MM.1S (cell line): Measurements from ENCODE around the gene GNS.

ENCODE experiments used
- EZH2 ChIP-seq: fragments of 300-600 bp; sonication (generic); optimal IDR thresholded peaks from 2 replicates; pipeline ENCODE3; 2017; ENCODE audit warnings: low read depth, mild to moderate bottlenecking, antibody characterized with exemption, low read length, mixed read lengths
- TF ChIP-seq, protein P1 (sequence below): fragments of 300-600 bp; sonication (generic); IDR thresholded peaks from 2 replicates; pipeline ENCODE4 v1.5.1; 2016; ENCODE audit warnings: antibody characterized with exemption, low read length, mixed read lengths

GRCh38 chr12:64701283-64701682 lies 57.9 kb downstream of the GNS start:
- TF ChIP-seq, protein P1, sequence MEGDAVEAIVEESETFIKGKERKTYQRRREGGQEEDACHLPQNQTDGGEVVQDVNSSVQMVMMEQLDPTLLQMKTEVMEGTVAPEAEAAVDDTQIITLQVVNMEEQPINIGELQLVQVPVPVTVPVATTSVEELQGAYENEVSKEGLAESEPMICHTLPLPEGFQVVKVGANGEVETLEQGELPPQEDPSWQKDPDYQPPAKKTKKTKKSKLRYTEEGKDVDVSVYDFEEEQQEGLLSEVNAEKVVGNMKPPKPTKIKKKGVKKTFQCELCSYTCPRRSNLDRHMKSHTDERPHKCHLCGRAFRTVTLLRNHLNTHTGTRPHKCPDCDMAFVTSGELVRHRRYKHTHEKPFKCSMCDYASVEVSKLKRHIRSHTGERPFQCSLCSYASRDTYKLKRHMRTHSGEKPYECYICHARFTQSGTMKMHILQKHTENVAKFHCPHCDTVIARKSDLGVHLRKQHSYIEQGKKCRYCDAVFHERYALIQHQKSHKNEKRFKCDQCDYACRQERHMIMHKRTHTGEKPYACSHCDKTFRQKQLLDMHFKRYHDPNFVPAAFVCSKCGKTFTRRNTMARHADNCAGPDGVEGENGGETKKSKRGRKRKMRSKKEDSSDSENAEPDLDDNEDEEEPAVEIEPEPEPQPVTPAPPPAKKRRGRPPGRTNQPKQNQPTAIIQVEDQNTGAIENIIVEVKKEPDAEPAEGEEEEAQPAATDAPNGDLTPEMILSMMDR, result no peak
- no peak for TF ChIP-seq EZH2
